Measurements from ENCODE around the gene OMP. TPM values are rescaled to one million over a fixed set of nuclear protein-coding genes. Genes with fewer than 3 reads are reported as not detected.
A peak's percentile ranks its signal among the peaks of the same experiment; 100 is the strongest.

OMP gene
- total RNA-seq, 4 donors from 2014 or later: not detected

DNA sequence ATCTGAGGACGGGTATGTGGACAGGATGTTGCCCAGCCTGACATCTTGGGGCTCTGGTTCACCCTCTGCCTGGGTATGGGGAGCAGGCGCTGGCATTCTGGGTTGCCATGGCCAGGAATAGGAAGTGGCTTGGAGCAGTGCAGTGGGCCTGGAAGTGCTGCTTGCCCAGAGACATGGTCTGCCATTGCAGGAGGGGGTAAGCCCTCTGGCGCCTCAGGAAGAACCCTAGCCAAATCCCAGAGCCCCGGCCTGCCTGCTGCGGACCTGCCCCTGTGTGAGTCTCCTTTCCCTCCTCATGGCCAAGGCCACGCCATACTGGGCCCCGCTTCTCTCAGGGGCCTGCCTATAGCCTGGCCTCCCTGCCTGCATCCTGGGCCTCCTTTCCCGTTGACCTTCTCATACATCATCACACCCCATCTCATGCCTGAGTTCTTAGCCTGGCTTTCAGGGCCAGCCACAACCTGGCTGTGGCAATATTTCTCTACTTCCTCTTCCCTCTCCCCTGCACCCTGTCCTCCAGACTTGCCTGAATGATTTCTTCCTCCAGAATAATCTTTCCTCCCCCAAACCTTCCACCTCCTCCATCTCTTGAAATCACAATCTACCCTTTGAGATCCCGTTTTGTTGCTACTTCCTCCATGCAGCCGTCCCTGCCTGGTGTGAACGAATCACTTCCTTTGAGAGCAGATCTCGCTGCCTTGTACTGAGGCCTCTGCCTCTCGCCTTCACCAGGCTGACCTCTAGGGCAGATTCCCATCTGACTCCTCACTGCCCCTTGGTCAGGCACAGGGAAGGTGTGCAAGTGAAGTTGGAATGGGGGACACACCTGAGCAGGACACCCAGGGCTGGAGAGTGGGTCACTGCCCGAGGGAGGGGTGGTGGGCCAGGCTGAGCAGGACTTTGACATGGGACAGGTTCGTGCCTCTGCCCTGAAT lies 30.7 kb upstream of the OMP start:
- peaks cover 30 to 74% (median 59%) of the 10 kb centered on the region in 4 donors for H3K4me1 ChIP-seq
- 76% methylated on average over 15 of the region's 15 CpGs for WGBS
- TF ChIP-seq POLR2A (IDR thresholded peaks at IDR 0.05; ENCODE audit: low read depth): no peak
- TF ChIP-seq POLR2AphosphoS5 (IDR thresholded peaks at IDR 0.05): no peak
- TF ChIP-seq, protein P1, sequence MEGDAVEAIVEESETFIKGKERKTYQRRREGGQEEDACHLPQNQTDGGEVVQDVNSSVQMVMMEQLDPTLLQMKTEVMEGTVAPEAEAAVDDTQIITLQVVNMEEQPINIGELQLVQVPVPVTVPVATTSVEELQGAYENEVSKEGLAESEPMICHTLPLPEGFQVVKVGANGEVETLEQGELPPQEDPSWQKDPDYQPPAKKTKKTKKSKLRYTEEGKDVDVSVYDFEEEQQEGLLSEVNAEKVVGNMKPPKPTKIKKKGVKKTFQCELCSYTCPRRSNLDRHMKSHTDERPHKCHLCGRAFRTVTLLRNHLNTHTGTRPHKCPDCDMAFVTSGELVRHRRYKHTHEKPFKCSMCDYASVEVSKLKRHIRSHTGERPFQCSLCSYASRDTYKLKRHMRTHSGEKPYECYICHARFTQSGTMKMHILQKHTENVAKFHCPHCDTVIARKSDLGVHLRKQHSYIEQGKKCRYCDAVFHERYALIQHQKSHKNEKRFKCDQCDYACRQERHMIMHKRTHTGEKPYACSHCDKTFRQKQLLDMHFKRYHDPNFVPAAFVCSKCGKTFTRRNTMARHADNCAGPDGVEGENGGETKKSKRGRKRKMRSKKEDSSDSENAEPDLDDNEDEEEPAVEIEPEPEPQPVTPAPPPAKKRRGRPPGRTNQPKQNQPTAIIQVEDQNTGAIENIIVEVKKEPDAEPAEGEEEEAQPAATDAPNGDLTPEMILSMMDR (IDR thresholded peaks at IDR 0.05): no peak
- no peak for TF ChIP-seq EP300 (IDR thresholded peaks at IDR 0.05)

DNA sequence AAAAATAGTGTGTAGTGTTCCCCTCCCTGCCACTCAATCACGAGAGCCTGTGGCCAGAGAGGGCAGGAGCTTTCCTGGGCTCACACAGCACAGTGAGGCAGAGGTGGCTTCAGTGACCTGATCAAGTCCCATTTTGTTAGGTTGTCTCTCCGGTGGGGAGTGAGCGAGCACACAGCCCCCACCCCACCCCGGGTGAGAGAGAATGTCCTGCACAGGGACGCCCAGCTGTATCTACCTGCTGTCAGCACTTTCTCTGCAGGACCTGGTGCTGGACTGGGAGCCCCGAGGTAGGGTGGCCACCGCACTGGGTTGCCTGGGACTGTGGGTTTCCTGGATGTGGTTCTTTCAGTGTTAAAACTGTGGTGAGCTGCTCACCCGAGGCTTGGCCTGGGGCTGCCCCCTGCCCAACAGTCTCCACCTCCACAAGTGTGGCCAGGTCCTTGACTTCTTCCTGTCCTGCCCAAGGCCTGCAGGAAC lies 29.8 kb upstream of the OMP start:
- TF ChIP-seq, protein P1 (IDR thresholded peaks at IDR 0.05): no peak
- TF ChIP-seq EP300 (IDR thresholded peaks at IDR 0.05): no peak
- no peak for TF ChIP-seq POLR2AphosphoS5 (IDR thresholded peaks at IDR 0.05)
- no peak for TF ChIP-seq POLR2A (IDR thresholded peaks at IDR 0.05; ENCODE audit: low read depth)
- Histone ChIP-seq H3K4me1 (peaks cover 27 to 64% (median 49%) of the 10 kb centered on the region in 4 donors), H3K27ac (replicated peaks in 1 of 4) (peak overlapping the region; percentile 75 to 84 (median 80)), H3K4me3 (no peak overlapping the region), H3K9me3 (no peaks in the 10 kb centered on the region), H3K27me3 (no peaks in the 10 kb centered on the region), H3K36me3 (no peaks in the 10 kb centered on the region)
- DNase-seq (ENCODE audit: extremely low spot score): no peak
- WGBS: 56% methylated on average over 8 of the region's 8 CpGs
- intact Hi-C loops (cut with DNase I): no loop called here

More for the DNA sequence above, 30.7 kb upstream of the OMP start:
- intact Hi-C loops (cut with DNase I): no loop called here
- Histone ChIP-seq H3K36me3 (no peaks in the 10 kb centered on the region), H3K4me3 (no peak overlapping the region), H3K27ac (replicated peaks in 1 of 4) (peak overlapping the region; percentile 75 to 84 (median 80)), H3K9me3 (no peaks in the 10 kb centered on the region), H3K27me3 (no peaks in the 10 kb centered on the region)
- DNase-seq (ENCODE audit: extremely low spot score): no peak

DNA sequence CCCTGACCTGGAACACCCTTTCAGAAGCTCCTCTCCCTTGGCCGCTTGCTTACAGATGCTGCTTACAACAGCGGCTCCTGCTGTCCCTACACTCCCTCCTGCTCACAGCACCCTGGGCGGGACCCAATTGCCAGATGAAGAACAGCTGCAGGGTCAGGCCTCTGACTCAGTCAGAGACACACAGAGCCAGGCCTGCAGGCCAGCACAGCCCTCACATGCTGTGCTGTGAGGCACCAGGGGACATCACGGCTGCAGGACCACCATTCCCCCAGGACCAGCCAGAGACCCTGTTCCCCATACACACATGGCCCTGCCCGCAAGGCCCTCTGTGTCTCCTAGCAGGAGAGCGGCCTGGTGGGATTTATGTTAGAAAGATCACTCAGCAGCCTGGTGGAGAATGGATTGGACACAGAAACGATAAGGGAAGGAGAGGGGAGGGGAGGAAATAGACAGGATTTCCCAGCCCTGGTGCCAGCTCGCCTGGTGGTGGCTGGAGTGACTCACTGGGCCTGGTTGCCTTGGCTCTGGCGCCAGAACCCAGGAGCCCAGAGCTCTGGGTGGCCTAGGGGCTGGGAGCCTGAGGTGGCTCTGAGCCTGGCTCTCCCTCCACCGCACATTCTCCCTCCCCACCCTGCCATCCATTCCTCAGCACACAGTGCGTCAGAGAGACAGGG lies 29.2 kb upstream of the OMP start:
- Histone ChIP-seq H3K4me1 (peaks cover 27 to 59% (median 43%) of the 10 kb centered on the region in 4 donors), H3K36me3 (no peaks in the 10 kb centered on the region), H3K9me3 (no peaks in the 10 kb centered on the region), H3K4me3 (no peak overlapping the region), H3K27me3 (no peaks in the 10 kb centered on the region), H3K27ac (replicated peaks in 1 of 4) (peak overlapping the region; percentile 75 to 84 (median 80))
- intact Hi-C loops (cut with DNase I): no loop called here
- 33% methylated on average over 11 of the region's 11 CpGs for WGBS
- no peak for TF ChIP-seq EP300 (IDR thresholded peaks at IDR 0.05)
- TF ChIP-seq POLR2A (IDR thresholded peaks at IDR 0.05; ENCODE audit: low read depth): no peak
- TF ChIP-seq, protein P1 (IDR thresholded peaks at IDR 0.05): peak; percentile 26 to 46 (median 35)
- peak; percentile 77 to 81 for TF ChIP-seq POLR2AphosphoS5 (IDR thresholded peaks at IDR 0.05)
- no peak for DNase-seq (ENCODE audit: extremely low spot score)

DNA sequence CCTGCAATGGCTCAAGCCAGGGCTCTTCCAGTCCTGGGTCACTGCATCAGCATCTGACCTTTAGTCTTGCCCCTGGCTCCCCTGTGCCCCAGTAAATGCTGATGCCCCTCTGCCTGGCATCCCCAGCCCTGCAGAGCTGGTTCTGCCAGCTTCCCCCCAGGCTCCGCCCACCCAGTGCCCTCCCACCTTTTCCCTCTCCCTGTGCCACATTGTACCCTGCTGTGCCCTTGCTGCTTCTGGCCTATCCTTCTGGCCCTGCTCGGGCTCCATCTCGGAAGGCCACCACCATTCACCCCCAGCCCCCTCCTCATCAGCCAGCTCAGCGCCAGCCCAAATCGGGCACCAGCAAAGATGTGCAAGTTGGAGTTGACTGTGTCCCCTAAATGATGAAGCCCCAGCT lies 28.4 kb upstream of the OMP start:
- Histone ChIP-seq H3K27me3 (no peaks in the 10 kb centered on the region), H3K27ac (replicated peaks in 1 of 4) (peak overlapping the region; percentile 75 to 84 (median 80)), H3K4me1 (peaks cover 27 to 52% (median 41%) of the 10 kb centered on the region in 4 donors), H3K4me3 (no peak overlapping the region), H3K9me3 (no peaks in the 10 kb centered on the region), H3K36me3 (no peaks in the 10 kb centered on the region)
- no peak for DNase-seq (ENCODE audit: extremely low spot score)
- 88% methylated on average over 5 of the region's 5 CpGs for WGBS
- TF ChIP-seq, protein P1 (IDR thresholded peaks at IDR 0.05): no peak
- TF ChIP-seq POLR2A (IDR thresholded peaks at IDR 0.05; ENCODE audit: low read depth) (no peak), EP300 (IDR thresholded peaks at IDR 0.05) (no peak), POLR2AphosphoS5 (IDR thresholded peaks at IDR 0.05) (no peak)
- intact Hi-C loops (cut with DNase I): no loop called here
